HPDE6-E6E7 (cell line): ENCODE results near the gene IMMP2L.
"Not testable (repeated sequence)": the region's sequence is repeated elsewhere in the genome, so short reads cannot be mapped to it uniquely, and the experiment has no call there.

Experiments used
- DNase-seq: peaks from one replicate; pipeline ENCODE4 v3.0.0; 2011; ENCODE audit warnings: missing footprints; ENCODE audit errors: extremely low spot score

IMMP2L gene

DNA sequence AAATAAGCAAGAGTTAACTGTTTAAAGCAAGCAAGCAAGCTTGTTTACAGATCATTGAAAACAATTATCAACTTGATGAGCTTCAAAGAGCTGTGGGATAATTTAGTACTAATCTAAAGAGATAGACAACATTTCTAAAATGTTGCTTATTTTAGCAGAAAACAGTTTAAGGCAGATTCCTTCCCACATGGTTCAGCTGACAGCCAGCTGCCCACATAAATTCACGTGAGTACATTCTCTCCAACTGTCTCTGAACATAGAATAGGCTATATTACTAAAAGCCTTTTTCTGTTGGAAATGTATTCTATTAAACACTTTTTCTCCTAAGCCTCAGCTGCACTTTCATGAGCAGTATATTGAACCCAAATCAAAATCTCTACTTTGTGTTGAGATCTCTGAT lies 297.3 kb downstream of the IMMP2L start:
- DNase-seq, result no peak

DNA sequence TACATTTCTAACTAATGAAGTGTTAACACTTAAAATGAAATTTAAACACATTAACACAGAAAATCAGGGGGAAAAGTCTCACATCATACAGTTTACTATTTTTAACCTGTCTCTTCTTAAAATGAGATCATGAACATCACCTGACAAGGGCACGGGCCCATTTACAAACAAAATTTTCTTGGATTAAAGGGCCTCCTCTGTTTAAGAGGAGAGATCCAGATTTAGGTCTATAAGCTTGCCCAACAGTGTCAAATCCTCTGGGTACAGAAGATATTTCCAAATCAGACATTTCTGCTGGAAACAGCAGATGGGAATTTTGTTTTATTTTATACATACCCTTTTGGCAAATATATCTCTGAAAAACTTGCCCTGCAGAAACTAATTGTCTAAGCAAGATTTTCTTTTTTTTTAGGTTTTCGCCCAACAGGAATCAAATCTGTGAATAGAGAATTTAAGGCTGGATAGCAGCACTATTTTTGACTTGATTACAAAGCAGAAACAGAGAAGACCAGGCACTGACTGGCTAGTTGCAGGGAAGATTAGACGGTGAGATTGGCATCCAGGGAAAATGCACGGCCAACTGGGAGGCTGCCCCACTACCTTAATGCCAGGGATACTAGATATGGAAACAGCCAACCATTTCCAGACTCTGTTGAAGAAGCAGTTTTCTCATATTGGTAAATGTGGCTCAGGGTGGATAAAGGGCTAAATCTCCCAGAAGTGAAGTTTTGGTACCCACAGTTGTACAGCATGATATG lies 298.0 kb downstream of the IMMP2L start:
- DNase-seq, result no peak

DNA sequence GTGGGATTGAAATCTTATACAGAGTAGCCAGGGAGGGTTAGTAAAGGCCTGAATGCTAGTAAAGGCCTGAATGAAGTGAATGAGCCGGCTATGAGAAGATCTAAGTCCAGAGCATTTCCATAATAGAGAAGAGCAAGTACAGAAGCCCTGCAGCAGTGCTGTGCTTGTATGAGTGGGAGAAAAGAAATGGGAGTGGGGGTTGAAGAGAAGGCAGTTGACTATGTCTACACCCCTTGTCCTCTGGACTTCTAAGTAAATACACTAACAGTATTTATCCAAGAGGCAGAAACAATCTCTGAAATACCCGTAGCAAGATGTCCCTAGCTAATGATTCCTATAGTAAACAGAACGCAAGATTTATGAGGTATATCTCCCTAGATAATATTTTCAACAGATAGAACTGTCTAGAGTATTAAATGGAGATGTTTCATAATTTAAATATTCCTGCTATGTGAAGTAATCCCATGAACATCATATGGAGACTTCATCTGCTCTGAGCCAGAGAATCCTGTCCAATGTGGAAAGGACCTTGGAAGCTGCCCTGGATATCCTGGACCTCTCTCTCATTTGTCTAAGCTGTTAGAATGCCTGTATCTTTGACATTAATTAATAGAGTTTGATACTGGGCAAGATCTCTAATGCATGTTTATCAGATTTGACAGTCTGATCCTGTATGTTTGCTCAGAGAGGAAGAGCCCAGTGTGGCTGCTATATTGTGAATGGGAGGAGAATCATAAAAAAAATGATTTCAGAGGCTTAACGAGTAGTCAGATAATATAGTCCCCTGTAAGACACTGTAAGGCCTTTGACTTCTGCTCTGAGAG lies 299.8 kb downstream of the IMMP2L start:
- no peak for DNase-seq

DNA sequence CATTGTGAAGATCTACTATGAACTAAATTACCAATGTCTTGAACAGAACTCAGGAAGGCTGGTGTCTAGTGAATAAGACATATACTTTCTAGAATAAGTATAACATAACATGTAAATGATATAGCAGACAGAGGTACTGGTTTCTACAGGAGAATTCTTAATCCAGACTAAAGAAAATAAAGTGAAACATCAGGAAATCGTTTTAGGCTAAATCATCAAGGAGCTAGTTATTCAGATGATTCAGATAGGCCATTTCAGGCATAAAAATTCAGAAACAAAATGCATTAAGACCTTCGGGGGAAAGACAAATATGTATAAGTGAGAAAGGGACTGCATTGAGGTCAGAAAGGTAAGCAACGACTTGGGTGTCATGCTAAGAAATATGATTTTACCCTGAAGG lies 300.8 kb downstream of the IMMP2L start:
- no peak for DNase-seq

DNA sequence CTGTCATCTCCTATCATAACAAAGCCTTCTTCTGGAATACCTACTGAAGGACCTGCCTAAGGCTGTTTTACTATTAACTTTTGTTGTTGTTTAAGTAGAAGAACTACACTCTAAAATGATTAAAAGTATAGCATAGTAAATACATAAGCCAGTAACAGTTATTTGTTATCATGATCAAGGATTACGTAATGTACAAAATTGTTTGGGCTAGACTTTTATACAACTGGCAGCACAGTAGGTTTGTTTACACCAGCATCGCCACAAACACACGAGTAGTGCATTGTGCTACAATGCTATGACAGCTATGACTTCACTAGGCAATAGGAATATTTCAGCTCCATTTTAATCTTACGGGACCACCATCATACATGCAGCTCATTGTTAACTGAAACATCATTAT lies 302.3 kb downstream of the IMMP2L start:
- no peak for DNase-seq

DNA sequence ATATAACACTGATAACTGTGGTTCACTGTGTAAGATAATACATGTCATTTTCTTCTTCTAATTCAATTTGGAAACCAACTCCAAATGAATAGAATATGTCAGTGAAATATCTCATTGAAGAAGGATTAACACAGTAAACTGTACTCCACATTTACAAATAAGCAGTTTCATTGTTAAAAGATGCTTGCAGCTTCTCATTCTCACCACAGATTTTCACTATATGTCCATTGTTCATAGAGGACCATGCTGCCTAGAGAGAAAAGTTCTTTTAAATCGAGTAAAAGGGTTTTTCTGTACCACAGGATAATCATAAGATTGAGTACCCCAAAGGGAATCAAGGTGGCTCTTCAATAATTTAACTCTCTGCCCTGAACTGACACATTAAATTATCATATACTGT lies 305.9 kb downstream of the IMMP2L start:
- DNase-seq, result no peak

DNA sequence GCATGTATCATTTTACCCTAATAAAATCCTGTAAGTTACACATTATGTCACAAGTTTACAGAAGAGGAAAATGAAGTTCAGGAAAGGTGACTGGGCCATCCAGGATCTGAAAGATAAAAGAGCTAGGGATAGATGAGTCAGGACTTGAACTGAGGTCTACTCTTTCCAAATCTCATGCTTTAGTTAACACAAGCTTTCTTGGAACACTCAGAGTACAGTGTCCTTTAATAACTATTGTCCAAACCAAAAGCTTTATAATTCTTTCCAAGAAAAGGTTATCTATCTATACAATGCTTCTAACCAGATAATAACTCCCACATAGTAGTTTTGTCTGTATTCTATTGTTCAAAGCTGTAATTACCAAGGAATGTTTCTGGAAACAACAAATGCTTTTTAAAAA lies 306.7 kb downstream of the IMMP2L start:
- no peak for DNase-seq

DNA sequence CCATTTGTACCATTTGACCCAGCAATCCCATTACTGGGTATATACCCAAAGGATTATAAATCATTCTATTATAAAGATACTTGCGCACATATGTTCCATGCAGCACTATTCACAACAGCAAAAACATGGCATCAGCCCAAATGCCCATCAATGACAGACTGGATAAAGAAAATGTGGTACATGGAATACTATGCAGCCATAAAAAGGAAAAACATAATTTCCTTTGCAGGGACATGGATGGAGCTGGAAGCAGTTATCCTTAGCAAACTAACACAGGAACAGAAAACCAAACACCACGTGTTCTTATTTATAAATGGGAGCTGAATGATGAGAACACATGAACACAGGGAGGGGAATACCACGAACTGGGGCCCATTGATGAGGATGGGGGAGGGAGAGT lies 310.9 kb downstream of the IMMP2L start:
- not testable (repeated sequence) for DNase-seq

DNA sequence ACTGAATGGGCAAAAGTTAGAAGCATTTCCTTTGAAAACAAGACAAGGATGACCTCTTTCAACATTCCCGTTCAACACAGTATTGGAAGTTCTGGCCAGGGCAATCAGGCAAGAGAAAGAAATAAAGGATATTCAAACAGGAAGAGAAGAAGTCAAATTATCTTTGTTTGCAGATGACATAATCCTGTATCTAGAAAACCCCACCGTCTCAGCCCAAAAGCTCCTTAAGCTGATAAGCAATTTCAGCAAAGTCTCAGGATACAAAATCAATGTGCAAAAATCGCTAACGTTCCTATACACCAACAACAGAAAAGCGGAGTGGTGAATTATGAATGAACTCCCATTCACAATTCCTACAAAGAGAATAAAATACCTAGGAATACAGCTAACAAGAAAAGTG lies 312.5 kb downstream of the IMMP2L start:
- not testable (repeated sequence) for DNase-seq

DNA sequence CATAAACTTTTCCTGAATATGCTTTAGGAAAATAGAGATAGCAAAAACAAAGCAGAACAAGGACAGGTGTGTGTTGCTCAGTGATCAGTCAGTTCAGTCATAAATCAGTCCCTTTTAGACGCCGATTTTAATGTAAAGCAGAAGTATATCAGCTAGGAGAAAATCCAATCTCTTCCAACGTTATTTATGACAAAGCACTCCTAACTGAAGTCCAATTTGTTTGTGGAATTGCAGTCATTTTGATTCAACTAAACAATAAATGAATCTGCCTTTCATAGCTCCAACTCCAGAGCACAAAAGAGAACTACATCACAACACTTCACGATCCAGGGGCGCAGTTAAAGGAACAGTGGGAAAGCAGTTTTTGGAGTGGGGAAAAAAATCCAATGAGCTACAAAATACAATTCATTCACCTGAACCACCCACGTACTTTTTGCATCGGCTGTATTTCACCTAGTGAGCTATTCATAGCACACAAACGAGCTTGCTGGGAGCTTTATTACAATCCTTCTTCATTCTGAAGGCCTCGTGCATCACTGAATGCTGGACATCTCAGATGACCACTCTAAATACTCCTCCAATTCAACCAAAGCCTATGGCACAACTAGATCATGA lies 320.0 kb downstream of the IMMP2L start:
- DNase-seq, result no peak

DNA sequence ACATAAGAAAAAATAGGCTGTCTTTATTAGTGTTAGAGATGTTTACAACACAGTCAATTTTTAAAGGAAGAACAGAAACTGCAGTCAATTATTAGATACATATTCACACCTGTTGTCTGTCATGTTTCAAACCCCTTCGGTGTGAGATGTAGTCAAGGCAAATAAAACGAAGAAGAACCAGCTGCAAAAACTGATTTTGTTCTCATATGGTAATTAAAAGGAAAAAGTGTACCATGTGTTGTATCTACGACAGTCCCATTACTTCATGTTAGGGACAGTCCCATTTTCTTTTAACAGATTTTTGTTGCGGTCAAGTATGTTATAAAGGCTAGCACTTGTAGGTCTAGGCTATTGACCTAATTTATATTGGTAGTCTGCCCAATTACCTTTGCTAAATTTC lies 321.9 kb downstream of the IMMP2L start:
- DNase-seq, result no peak

DNA sequence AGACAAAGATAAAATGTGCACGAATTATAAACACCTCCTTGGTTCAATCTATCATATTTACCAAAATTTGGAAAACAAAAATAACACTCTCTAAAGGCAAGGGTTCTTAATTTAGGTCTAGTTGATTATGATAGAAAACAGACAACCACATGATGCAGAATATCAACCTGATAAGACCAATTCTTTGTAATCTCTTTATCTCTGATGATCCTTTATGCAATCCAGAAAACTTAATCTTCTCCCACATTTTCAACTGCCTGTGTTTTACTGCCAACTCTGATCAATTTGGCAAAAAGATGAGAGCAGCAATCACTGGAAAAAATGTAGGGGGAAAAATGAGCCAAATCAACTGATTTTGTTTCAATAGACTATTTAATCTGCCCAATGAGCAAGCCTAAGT lies 322.9 kb downstream of the IMMP2L start:
- DNase-seq, result no peak

DNA sequence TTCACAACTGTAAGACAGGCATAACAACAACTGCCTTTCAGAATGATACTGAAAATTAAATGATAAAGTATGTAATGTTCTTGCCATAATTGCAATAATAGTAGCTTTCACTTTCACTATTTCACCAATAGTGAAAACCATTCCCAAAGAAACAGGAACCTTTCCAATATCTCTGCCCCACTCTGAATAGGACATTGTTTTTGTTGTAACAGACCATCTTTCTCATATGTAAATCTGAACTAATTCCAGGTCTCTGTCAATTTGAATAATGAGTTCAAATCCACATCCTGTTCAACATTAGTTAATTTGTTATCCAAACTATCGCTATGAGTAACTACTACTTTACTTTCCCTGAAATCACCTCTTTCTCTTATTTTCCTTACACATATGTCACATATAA lies 323.4 kb downstream of the IMMP2L start:
- DNase-seq, result no peak

DNA sequence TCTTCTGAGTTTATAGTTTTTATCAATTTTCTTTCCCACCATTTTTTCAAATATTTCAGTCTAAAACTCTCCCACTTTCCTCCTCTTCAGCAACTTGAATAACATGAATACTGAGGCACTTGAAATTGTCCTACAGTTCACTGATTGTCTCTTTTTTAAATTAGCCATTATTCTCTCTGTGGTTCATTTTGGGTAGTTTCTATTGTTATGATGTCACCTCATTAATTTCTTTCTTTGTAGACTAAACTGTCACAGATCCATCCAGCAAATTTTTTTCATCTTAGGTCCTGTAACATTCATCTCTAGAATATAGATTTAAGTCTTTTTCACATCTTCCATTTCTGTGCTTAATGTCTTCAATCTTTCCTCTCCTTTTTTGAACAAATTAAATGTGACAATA lies 326.6 kb downstream of the IMMP2L start:
- no peak for DNase-seq

DNA sequence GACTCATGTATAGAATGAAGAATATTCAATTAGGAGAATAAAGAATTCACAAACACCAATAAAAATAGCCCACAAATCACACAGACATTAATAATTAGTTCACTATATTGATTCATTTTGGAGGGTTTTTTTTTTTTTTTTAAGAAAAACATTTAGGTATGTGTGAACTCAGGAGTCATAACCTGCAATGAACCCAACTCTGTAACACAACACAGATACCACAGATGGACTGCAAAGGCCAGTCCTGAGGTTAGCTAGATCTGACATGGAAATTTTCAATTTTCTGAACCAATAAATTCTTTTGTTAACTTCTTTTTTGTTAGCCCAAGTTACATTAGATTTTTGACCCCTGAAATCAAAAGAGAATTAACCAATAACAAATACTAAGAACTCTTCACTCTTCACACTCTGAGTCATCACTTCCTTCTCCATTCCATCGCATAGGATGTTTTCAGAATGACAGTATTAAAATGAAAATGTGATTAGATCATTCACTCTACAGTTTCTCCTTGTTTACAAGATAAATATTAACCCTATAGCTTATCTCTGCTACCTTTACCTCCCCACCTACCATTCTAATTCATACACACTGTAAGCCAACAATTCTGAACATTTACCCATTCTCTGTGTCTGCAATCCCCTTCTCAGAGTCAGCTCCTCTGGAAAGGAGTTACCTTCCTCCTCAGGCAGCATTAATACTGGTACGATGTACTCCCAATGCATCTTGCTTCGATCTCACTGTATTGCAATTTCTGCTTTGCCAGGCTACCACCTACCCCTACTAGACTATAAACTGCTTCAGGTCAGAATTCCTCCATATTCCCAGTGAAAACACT lies 329.8 kb downstream of the IMMP2L start:
- DNase-seq, result peak; percentile 13

DNA sequence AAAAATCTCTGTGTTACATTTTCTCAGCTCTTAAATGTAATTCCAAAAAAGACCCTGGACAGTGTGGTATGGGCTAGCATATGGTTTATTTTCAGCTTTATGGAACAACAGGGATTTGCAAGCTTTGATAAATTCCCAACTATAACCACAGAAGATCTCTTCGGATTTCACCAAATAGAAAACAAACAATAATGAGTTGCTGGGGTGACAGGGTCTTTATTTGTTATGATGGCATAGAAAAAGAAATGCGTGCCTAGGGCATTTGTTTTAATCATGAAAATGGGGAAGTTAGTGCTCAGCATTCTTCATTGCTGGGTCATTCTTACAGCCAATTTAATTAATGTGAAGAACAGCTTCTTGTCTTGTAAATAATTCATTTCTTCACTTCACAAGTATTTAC lies 332.4 kb downstream of the IMMP2L start:
- no peak for DNase-seq

DNA sequence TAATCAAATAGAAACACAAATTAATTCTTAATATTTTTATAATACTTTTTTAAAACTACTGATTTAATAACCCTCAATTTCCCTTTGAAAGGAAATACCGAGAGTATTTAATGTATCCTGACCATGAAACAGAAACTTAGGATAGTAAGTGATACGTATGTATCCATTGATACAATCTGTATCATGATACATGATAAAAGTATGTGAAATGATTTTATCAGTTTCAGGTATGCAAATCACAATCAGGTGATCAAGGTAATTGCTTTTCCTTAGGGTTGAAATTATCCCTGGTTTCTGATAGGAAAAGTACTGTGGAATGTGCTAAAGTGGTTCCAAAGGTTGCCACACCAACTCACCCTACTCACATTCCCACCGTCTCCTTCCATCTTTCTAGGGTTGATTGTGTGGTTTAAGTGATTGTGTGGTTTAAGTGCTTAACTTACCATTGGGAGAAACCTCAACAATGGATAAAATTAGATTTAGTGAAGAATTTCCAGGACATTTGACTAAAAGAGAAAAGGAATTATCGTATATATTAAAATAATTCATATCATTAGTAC lies 333.0 kb downstream of the IMMP2L start:
- no peak for DNase-seq

DNA sequence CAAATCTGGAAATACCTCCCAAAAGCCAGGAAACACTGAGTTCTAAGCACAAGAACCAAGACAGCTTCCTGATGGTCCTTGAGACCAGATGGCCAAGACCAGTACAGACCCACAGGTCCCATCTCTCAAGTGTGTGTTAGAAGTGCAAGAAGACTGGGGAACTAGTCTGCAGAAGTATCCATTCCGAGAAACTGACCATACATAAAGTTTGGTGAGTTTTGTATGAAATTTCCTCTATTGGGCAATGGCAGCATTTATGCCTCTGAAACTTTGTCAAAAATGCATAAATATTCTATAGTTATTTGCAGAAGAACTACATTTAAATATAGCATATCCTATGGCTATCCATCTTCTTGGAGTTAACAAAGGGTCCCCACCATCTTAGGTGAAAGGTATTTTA lies 333.9 kb downstream of the IMMP2L start:
- no peak for DNase-seq

DNA sequence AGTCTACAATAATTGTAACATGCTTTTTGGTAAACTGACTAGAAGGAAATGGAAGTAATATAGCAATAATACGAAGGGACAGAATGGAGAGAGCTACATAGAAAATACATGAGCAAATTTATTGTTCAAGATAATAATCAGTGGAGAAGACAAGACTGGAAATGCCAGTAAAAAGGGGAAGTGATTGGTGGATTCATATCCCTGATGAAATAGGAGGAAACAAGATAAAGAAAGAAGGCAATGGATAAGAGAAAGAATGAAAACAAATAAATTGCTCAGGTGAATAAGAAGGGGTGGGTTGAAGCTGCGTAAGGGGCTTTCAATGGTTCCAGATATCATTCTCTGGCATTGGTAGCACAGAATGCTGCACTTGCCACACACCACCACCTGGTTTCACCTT lies 335.5 kb downstream of the IMMP2L start:
- DNase-seq, result no peak

DNA sequence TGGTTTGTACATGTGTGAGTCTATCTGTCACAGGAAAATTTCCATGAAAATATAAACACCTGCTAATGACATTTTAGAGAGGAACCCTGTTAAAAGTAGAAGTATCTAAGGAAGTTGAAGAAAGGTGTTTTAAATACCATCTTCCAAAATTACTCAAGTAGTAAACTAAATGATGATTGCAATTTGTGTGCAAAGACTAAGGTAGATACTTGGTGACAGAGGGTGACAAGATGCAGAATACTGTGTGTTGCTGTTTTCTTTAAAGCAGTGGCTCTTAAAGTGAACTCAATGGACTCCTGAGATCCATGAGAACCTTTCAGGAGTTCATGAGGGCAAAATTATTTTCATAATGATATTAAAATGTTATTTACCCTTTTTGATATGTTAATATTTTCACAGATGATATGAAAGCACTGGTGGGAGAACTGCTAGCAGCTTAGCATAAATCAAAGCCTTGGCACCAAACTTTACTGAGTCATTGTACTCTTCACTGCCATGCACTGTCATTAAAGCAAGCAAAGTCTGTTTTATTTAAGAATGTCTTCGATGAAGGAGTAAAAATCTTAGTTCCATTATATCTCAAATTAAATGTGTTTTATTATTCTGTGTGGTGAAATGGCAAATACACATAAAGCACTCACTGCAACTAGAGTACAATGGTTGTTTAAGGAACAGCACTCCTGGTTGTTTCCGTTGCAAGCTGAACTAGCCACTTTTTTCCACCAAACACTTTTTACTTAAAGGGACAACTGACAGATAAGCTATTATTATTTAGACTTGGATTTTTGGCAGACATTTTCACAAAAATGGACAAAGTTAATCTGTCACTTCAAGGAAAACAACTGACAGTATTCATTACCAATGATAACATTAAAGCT lies 337.7 kb downstream of the IMMP2L start:
- DNase-seq, result no peak

DNA sequence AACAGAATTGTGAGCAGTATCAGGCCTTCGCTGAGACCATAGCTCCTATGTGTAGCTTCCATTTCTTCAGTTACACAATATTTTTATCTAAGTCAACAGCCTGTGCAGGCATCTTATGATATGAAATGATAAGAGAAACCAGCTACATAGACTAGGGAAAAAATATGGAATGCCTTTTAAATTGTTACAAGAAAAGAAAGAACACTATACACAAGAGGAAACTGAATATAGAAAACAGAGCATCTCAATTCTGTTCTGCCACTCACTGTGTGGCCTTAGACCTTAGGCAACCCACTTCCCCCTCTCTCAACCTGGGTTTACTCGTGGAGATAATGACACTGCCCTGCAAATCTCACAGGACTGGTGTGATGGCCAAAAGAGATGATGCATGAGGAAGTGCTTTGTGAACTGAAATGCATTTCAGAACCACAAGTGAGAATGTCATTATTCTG lies 338.5 kb downstream of the IMMP2L start:
- no peak for DNase-seq
